Smooth muscle cell (in vitro differentiated cells): ENCODE data around the gene ABCC8. TPM values are rescaled to one million over a fixed set of nuclear protein-coding genes. Genes with fewer than 3 reads are reported as not detected.

Source experiments
- DNase-seq: peaks from one replicate; lab custom pipeline; 2025; ENCODE audit not compliant: unreplicated experiment; lab: John Stamatoyannopoulos, UW
- H2AFZ ChIP-seq: fragments of 200-600 bp; sonication (generic); 2 replicates; pipeline ENCODE4 v1.6.0; 2016; ENCODE audit warnings: antibody characterized with exemption, low read depth, mild to moderate bottlenecking
- H3F3A ChIP-seq: fragments of 200-600 bp; sonication (generic); 2 replicates; pipeline ENCODE4 v1.6.0; 2017; ENCODE audit warnings: antibody characterized with exemption, low read depth
- H3K27ac ChIP-seq: fragments of 200-600 bp; sonication (generic); 2 replicates; pipeline ENCODE4 v1.5.1; 2016; ENCODE audit warnings: low read depth, mild to moderate bottlenecking
- H3K27me3 ChIP-seq: fragments of 200-600 bp; sonication (generic); 2 replicates; pipeline ENCODE4 v1.6.1; 2016; ENCODE audit warnings: low read depth, mild to moderate bottlenecking
- H3K36me3 ChIP-seq: fragments of 200-600 bp; sonication (generic); 2 replicates; pipeline ENCODE4 v1.5.1; 2016; ENCODE audit warnings: low read depth
- H3K4me1 ChIP-seq: fragments of 200-600 bp; sonication (generic); 2 replicates; pipeline ENCODE4 v1.5.1; 2016; ENCODE audit warnings: low read depth
- H3K4me2 ChIP-seq: fragments of 200-600 bp; sonication (generic); 2 replicates; pipeline ENCODE4 v1.6.0; 2016; ENCODE audit warnings: mild to moderate bottlenecking
- H3K4me3 ChIP-seq: fragments of 200-600 bp; sonication (generic); 2 replicates; pipeline ENCODE4 v1.5.1; 2016; ENCODE audit warnings: mild to moderate bottlenecking
- H3K79me2 ChIP-seq: fragments of 200-600 bp; sonication (generic); 2 replicates; pipeline ENCODE4 v1.6.0; 2016; ENCODE audit warnings: low read depth, mild to moderate bottlenecking
- H3K9ac ChIP-seq: fragments of 200-600 bp; sonication (generic); 2 replicates; pipeline ENCODE4 v1.6.0; 2016; ENCODE audit warnings: low read depth
- H3K9me3 ChIP-seq: fragments of 200-600 bp; sonication (generic); replicated peaks from 2 replicates; pipeline ENCODE4 v1.5.1; 2016; ENCODE audit warnings: low read depth
- H4K20me1 ChIP-seq: fragments of 200-600 bp; sonication (generic); 2 replicates; pipeline ENCODE4 v1.6.0; 2016; ENCODE audit warnings: low read depth
- CTCF ChIP-seq: fragments of 200-600 bp; sonication (generic); IDR thresholded peaks from 2 replicates; pipeline ENCODE4 v1.5.1; 2017; ENCODE audit warnings: borderline replicate concordance, mild to moderate bottlenecking, antibody characterized with exemption; ENCODE audit not compliant: insufficient read depth, poor library complexity, severe bottlenecking
- WGBS: methylation state at CpG from one replicate; pipeline ENCODE4 v1.1.7; 2016; ENCODE audit warnings: low lambda C conversion rate; 5-methylcytosine and 5-hydroxymethylcytosine counted together
- polyA plus RNA-seq: library from polyadenylated mRNA; unstranded; fragments of >200 nt; fragmentation: Nextera tagmentation; extraction: Ambion mirVana; gene quantifications from 2 replicates; pipeline ENCODE4 v1.2.1, GENCODE V29; 2016
- total RNA-seq: library from RNA; depleted of rRNA; stranded (reverse); fragments of >200 nt; gene quantifications from 2 replicates; pipeline ENCODE4 v1.2.3, GENCODE V29; 2014

Gene ABCC8
- total and polyA plus RNA-seq, 2 experiments from 2014 or later = not detected

- Histone ChIP-seq H2AFZ (no peak overlapping the region), H4K20me1 (no peaks in the 10 kb centered on the region), H3K9me3 (no peaks in the 10 kb centered on the region), H3K27ac (no peak overlapping the region), H3K36me3 (no peaks in the 10 kb centered on the region), H3K9ac (no peak overlapping the region), H3F3A (no peaks in the 10 kb centered on the region), H3K4me3 (no peak overlapping the region), H3K4me1 (peaks cover 9% of the 10 kb centered on the region), H3K79me2 (no peaks in the 10 kb centered on the region), H3K27me3 (peaks cover 79% of the 10 kb centered on the region), H3K4me2 (no peak overlapping the region)
- WGBS = 58% methylated on average over 5 of the region's 6 CpGs
- no peak for TF ChIP-seq CTCF
- DNase-seq = no peak
These were observed 3.4 kb downstream of the ABCC8 start for GRCh38 chr11:17473071-17473744.

- no peaks in the 10 kb centered on the region for H3K79me2 ChIP-seq
- H3F3A ChIP-seq = no peaks in the 10 kb centered on the region
- no peak for DNase-seq
- H4K20me1 ChIP-seq = no peaks in the 10 kb centered on the region
- TF ChIP-seq CTCF = no peak
- no peaks in the 10 kb centered on the region for H3K9me3 ChIP-seq
- no peak overlapping the region for H3K4me2 ChIP-seq
- WGBS = 68% methylated on average over 3 of the region's 3 CpGs
- no peak overlapping the region for H3K27ac ChIP-seq
- H3K9ac ChIP-seq = no peak overlapping the region
- no peak overlapping the region for H2AFZ ChIP-seq
- peaks cover 9% of the 10 kb centered on the region for H3K4me1 ChIP-seq
- no peak overlapping the region for H3K4me3 ChIP-seq
- H3K27me3 ChIP-seq = peaks cover 77% of the 10 kb centered on the region
- H3K36me3 ChIP-seq = no peaks in the 10 kb centered on the region
These were observed 4.2 kb downstream of the ABCC8 start for GRCh38 chr11:17472467-17472866.

DNA sequence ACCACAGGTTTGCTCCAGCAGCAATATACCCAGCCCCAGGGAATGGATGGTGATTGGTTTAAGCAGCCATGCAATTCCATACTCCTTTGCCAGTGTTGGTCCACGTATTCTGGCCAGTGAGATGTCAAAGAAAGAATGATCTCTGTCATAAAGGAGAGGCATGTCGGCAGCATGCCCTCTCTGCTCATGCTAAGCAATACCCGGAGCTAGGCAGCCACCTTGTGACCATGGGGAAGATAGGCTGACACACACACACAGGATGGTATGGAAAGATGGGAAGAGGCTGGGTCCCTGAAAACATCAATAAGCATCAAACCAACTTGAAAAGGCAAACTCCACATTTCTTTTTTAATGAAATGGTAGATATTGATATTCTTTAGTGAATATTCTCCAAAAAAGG lies 5.1 kb downstream of the ABCC8 start:
- Histone ChIP-seq H3K27ac (no peak overlapping the region), H4K20me1 (no peaks in the 10 kb centered on the region), H3K4me1 (peaks cover 9% of the 10 kb centered on the region), H3K9me3 (no peaks in the 10 kb centered on the region), H3K4me3 (no peak overlapping the region), H3K36me3 (no peaks in the 10 kb centered on the region), H3K27me3 (peaks cover 67% of the 10 kb centered on the region), H3K4me2 (no peak overlapping the region), H2AFZ (no peak overlapping the region), H3K79me2 (no peaks in the 10 kb centered on the region), H3F3A (no peaks in the 10 kb centered on the region), H3K9ac (no peak overlapping the region)
- no peak for TF ChIP-seq CTCF
- 84% methylated on average over 3 of the region's 3 CpGs for WGBS
- DNase-seq = no peak

- Histone ChIP-seq H3K9me3 (no peaks in the 10 kb centered on the region), H3F3A (no peaks in the 10 kb centered on the region), H3K27me3 (peaks cover 57% of the 10 kb centered on the region), H4K20me1 (no peaks in the 10 kb centered on the region), H3K27ac (no peak overlapping the region), H2AFZ (no peak overlapping the region), H3K4me1 (peaks cover 5% of the 10 kb centered on the region), H3K36me3 (no peaks in the 10 kb centered on the region), H3K4me2 (no peak overlapping the region), H3K4me3 (no peak overlapping the region), H3K79me2 (no peaks in the 10 kb centered on the region), H3K9ac (no peak overlapping the region)
- no peak for TF ChIP-seq CTCF
- WGBS = 91% methylated on average over 6 of the region's 6 CpGs
- no peak for DNase-seq
These were observed 6.6 kb downstream of the ABCC8 start for GRCh38 chr11:17469998-17470397.
